ENCODE data around the gene LRRC4C. TPM values are rescaled to one million over a fixed set of nuclear protein-coding genes. Genes with fewer than 3 reads are reported as not detected.

The LRRC4C gene
- total RNA-seq, 1 donor = 0.27 TPM

DNA sequence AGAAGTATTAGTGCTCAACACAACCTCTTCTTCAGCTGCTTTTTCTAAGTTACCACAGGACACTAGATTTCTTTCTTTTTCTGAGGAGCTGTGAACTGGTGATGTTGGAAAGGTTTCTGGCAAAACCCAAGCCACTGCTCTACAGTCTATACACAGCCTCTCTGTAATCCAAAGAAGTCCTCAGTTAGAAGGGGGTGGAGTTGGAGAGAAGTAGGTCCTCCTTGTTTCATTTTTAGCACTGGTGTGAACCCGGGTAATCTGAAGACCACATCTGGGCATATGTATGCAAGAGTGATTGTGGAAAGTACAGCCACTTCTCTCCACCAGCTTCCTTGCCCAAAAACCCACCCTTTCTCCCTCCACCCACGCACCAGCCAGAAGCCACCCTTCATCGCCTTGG lies 1168.1 kb downstream of the LRRC4C start:
- no peak overlapping the region for H3K4me3 ChIP-seq (ENCODE audit: low read depth, low read length)
- TF ChIP-seq CTCF (IDR thresholded peaks at IDR 0.05; ENCODE audit: insufficient read depth, low read length) = no peak
- no peak for DNase-seq (ENCODE audit: low read depth)

DNA sequence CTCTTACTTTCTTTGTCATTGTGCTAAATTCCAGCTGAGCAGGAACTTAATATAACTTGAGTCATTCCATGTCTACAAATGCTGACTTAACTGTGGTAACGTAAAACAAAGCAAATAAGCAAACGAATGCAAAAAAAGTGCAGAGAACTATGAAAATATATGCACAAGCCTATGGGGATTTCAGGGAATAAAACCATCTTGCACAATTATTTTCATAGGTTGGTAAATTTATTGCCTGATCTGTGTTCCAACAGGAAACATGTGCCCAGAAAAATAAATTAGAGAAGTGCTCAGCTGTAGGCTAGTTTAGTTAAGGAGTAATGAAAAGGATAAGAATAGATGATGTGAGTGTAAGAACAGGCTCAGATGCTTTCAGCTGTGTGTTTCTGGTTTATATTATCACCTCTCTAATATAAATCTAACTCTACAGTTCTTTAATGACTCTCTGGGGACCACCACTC lies 1169.3 kb downstream of the LRRC4C start:
- no peak for TF ChIP-seq CTCF (IDR thresholded peaks at IDR 0.05; ENCODE audit: insufficient read depth, low read length)
- no peak for DNase-seq (ENCODE audit: low read depth)
- H3K4me3 ChIP-seq (ENCODE audit: low read depth, low read length) = no peak overlapping the region

- H3K4me3 ChIP-seq (ENCODE audit: low read depth, low read length) = no peak overlapping the region
- TF ChIP-seq CTCF (IDR thresholded peaks at IDR 0.05; ENCODE audit: insufficient read depth, low read length) = no peak
- DNase-seq (ENCODE audit: low read depth) = no peak
Observed at GRCh38 chr11:40289370-40289769, 1170.1 kb downstream of the LRRC4C start.

GRCh38 chr11:40287916-40288803 lies 1171.3 kb downstream of the LRRC4C start:
- DNase-seq (ENCODE audit: low read depth) = no peak
- TF ChIP-seq CTCF (IDR thresholded peaks at IDR 0.05; ENCODE audit: insufficient read depth, low read length) = no peak
- no peak overlapping the region for H3K4me3 ChIP-seq (ENCODE audit: low read depth, low read length)

- H3K4me3 ChIP-seq (ENCODE audit: low read depth, low read length) = no peak overlapping the region
- no peak for TF ChIP-seq CTCF (IDR thresholded peaks at IDR 0.05; ENCODE audit: insufficient read depth, low read length)
- DNase-seq (ENCODE audit: low read depth) = no peak
Observed at GRCh38 chr11:40286137-40286536, 1173.3 kb downstream of the LRRC4C start.

GRCh38 chr11:40285558-40285957 lies 1173.9 kb downstream of the LRRC4C start:
- no peak for TF ChIP-seq CTCF (IDR thresholded peaks at IDR 0.05; ENCODE audit: insufficient read depth, low read length)
- H3K4me3 ChIP-seq (ENCODE audit: low read depth, low read length) = no peak overlapping the region
- DNase-seq (ENCODE audit: low read depth) = no peak
